Inflammatory macrophage (primary cell): Measurements from ENCODE around the gene SCYL2.
"Not testable (repeated sequence)": the region's sequence is repeated elsewhere in the genome, so short reads cannot be mapped to it uniquely, and the experiment has no call there.

Source experiments
- DNase-seq, 2 donors: peaks; one replicate each; pipeline ENCODE4 v3.0.0-alpha.2; 2020 to 2022

Gene SCYL2

DNA sequence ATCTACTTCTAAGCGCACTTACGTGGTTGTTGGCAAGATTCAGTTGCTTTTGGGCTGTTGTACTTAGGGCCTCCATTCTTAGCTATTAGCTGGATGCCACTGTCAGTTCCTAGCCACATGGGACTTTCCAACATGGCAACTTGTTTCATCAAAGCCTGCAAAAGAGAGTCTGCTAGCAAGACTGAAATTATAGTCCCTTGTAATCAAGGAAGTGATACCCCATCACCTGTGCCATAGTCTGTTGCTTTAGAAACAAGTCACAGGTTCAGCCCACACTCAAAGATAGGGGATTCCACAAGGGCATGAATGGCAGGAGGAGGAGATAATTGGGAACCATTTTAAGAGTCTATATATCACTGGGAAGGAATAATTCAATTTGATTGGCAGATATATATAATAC is 62.8 kb downstream of the SCYL2 start:
- DNase-seq = no peak

DNA sequence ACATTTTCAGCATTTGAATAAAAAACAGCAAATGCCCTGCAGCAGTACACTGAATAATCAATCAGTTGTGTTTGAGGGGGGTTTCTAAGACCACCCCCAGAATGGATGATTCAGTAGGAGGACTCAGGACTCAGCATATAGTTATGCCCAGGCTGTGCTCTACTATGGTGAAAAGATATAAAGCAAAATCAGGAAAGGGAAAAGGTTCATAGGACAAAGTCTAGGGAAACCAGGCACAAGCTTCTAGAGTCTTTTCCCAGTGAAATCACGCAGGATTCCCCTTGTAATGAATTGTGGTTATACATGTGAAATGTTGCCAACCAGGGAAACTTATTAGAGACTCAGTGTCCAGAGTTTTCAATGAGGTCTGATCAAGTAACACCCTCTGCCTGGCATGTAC is 64.9 kb downstream of the SCYL2 start:
- DNase-seq = no peak

DNA sequence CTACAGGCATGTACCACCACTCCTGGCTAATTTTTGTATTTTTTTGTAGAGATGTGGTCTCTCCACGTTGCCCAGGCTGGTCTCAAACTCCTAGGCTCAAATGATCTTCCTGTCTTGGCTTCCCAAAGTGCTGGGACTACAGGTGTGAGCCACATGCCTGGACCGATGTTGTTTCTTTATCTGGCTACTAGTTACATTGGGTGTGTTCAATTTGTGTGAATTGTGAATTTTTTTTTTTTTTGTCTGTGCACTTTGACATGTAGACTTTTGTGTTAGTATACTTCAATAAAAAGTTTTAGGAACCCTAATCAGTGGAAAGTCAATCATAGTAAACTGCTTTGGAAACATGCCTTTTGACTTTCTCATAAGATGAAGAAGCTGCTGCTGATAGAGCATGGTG is 65.9 kb downstream of the SCYL2 start:
- no peak for DNase-seq

DNA sequence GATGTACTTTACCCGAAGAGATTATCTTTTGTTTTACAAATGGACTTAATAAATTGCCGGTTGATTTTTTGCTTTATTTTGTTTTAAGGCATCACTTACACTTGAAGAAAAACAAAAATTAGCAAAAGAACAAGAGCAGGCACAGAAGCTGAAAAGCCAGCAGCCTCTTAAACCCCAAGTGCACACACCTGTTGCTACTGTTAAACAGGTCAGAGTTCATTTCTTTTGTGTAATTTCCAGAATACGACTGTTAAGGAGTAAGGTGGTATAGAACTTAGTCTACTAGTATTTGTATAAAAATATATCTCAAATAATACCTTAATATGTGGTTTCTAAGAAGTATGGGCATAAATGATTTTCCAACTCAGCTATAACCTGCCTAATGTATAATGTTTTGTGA is 70.3 kb downstream of the SCYL2 start:
- no peak for DNase-seq

DNA sequence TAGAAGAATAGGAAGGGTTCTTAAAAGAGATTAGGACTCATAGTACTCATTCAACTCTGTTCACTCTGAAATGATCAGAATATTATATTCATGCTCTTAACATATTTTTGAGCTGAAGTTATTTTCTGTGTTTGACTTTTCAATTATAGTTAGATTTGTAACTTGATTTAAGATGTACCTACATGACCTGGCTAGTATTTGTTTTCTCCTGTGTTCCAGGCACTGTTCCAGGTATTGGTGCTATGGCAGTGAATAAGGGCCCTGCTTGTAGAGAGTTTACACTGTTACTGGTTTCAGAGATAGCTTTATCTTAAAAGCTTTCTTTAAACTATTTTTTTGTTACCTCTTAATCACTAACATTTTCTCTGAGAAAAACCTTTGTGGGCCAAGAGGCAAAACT is 70.8 kb downstream of the SCYL2 start:
- no peak for DNase-seq

DNA sequence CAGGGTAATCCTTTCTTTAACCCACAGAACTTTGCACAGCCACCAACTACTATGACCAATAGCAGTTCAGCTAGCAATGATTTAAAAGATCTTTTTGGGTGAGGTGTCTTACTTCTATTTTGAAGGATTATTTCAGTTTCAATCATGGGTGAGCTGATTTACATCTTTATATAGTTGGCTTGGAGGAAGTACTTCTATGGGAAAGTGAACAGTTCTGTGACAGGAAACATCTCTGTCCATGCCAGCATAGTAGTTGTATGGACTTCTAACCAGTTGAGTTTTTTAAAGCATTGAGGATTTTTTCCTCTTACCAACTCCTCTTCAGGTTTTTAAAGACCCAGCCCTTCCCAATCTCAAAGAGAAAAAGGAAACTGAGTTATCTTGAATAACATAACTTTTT is 72.1 kb downstream of the SCYL2 start:
- DNase-seq = no peak

DNA sequence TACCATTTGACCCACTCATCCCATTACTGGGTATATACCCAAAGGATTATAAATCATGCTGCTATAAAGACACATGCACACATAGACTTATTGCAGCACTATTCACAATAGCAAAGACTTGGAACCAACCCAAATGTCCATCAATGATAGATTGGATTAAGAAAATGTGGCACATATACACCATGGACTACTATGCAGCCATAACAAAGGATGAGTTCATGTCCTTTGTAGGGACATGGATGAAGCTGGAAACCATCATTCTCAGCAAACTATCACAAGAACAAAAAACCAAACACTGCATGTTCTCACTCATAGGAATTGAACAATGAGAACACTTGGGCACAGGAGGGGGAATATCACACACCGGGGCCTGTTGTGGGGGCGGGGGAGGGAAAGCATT is 75.9 kb downstream of the SCYL2 start:
- DNase-seq = not testable (repeated sequence)

DNA sequence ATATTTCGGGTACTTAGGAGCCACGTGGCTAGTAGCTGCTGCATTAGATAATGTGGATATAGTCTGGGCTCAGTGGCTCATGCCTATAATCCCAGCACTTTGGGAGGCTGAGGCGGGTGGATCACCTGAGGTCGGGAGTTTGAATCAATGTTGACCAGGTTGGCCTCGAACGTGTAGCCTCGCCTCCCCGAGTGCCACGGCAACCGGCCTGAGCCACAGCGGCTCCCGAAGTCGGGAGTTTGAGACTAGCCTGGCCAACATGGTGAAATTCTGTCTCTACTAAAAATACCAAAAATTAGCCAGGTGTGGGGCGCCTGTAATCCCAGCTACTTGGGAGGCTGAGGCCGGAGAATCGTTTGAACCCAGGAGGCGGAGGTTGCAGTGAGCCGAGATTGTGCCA is 77.4 kb downstream of the SCYL2 start:
- not testable (repeated sequence) for DNase-seq

DNA sequence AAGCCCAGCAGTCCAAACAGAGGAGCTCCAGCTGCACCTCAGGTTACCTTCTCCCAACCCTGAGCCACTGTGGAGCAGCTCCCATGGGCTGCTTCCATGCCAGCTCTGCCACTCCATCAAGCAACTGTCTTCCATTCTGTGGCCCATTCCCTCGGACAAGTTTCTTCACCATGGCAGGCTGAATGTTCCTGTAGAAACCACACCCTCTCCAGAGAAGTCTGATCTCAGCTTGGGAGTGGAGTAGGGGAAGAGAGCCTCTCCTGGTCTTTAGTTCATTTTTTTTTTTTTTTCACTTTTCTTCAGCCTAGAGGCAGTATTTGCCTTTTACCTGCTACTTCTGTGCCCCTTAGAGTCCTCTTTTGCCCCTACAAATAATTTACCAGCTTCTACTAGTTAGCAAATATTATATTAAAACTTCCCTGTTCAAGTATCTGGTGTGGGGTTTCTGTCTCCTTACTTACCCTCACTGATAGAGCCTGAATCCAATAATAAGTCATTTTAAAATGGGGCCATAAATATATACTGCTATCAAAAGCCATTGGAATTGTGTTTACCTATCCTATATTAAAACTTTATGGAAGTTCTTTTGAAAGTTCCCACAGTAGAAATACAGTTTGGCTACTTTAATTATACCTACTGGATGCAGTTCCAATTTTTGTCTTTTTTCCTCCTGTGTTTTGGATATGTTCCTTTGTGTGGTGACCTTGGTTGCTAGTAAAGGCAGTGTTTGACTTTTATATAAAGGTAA is 78.2 kb downstream of the SCYL2 start:
- DNase-seq = no peak

DNA sequence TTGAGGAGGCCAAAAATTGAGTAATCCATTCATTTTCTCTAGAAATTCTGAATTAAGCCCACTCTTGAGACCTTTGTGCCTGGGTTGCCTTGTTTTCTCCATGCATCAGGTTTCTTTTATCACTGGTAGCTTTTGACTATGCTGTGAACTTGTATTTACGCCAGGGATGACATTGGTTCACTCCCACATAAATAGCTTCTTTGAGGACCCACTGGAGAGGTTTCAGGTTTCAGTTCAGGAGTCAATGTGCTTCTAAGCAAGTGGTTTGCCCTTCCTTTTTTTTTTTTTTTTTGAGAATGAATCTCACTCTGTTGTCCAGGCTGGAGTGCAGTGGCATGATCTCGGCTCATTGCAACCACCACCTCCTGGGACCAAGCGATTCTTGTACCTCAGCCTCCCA is 79.7 kb downstream of the SCYL2 start:
- no peak for DNase-seq

DNA sequence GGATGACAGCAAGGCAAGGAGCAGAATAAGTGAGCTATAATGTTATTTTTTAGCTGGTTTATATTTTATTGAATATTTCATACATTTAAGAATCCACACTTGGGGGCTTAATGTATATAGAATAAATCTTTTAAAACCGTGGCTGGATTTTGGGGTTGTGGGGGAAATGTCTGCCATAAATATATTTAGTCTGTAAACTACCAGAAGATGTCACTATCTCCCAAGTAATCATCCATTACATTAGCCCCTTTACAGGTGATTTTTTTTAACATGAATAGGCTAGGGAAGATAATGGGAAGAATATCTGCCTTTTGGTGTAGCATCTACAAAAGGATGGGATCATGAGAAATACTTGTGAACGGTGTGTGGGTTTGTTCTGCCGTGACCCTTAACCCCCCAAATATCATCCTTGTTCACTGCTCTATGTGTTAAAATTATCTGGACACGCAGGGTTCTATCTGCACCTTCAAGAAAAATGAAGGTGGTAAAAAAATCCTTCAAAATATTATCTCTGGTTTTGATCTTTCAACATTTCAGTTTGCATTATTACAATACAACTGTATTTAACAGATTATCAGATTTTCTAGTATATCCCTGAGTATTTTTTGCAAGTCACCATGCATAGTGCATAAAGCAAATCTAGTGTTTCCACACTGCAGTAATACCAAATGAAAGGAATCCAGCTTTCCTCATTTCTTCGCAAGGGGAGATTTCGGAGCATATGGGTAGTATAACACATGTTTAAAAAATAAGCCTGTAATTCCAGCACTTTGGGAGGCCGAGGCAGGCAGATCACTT is 81.9 kb downstream of the SCYL2 start:
- DNase-seq = no peak

DNA sequence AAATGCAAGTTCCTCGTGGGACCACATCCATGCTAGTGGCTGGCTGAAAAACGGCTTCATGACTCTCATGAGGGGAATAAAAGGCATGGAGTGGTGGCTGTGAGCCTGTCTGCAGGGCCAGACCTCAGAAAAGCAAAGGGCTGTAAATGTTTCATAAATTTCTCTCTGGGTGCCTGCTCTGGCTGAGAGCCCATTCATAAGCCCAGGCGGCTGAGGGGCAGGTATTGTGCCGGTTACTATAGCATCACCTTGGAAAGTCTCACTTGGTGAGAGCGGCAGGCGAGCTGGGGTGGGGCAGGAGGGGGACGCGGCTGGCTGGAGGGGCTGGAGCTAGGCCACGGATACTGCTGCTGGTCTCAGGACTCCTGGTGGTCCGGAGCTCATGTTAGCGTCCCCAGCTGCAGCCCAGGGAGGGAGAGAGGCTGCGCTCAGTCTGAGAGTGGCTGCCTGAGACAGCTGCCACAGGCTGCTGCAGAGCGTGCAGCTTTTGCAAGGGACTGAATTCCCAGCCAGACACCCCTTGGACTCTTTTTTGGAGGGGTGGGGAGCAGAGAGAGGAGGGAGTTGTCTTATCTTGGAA is 89.8 kb downstream of the SCYL2 start, which contains the start of gene SLC17A8:
SLC17A8 (plus strand) TSS at position 431 of the 580 bp plus-strand sequence. CDS start 318 bp downstream, outside the sequence.
- no peak for DNase-seq

DNA sequence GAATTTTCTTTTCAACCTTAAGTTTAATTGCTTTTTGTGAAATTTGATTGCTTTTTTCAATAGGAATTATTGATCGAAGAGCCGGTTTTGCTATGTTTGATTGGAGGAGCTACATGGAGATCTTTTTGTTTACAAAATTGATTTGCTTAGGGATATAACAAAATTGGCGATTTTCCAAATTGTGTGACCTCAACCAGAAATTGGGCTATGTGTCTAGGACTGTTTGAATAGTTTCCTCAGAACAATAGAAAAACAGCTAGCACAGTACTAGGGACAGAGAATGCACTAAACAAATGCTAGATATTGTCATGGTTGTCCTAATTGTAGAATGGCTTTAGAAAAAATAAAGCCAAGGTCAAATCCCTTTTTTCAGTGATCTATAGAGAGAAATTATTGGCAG is 92.3 kb downstream of the SCYL2 start:
- DNase-seq = no peak

DNA sequence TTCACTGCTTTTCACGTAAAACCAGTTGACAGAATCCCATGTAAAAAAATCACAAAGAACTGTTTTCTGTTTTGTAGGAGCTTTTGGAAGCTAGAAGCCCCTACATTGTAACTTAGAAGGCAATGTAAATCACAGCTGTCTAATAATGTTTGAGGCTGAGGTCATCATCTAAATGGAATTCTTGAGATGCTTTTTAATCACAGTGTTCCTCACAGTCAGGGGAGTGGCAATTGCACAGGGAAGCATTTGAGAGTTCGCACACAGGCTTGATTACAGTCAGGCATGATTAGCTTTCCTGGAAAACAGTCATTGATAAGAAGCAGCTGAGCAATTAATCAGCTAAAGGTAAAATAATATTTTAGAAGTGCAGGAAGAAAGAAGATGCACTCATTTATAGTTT is 92.8 kb downstream of the SCYL2 start:
- no peak for DNase-seq

DNA sequence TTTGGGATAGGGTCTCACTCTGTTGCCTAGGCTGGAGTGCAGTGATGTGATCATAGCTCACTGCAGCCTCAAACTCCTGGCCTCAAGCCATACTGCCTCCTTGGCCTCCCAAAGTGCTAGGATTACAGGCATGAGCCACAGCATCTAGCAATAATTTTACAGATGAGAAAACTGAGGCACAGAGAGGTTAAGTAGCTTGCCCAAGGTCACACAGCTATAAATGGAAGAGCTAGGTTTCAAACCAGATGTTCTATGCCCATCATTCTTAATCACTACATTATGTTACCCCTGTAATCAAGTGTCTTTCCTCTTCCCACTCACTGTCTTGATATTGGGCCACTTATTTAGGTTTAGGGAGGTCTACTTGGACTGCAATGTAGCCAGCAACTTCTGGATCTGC is 93.5 kb downstream of the SCYL2 start:
- no peak for DNase-seq

DNA sequence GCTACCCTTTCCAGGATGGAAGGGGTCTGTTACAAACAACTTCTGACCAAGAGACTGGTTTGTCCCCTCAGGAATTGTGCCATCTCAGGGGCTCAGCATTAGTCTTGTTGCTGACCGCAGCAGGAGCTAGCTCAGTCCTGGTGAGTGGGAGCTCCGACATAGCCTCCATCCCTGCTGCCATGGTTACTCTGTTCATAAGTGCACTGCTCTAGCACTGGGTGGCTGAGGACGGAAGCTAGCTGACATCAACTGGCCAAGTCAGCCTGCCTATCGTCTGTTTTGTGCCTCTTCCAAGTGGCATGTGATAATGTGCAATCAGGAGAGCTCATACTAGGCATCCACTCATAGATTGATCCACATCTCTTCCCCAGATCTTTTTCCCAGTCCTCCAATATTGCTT is 97.3 kb downstream of the SCYL2 start:
- no peak for DNase-seq

DNA sequence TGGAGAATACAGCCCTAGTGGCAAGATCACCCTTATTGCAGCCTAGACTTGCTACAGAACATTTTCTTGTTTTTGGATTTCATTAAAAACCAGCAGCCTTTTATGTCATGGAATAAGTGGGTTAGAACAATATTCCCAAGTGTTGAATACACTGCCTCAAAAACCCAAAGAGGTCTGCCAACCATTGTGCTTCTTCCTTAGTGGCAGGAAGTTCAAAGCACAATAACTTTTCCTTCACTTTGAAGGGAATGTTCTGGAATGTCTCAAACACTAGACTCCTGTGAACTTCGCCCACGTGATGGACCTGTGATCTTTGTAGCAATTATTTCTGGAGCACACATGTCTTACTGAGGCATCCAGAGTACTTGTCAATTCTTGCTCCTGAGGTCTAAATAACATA is 98.4 kb downstream of the SCYL2 start:
- DNase-seq = no peak

DNA sequence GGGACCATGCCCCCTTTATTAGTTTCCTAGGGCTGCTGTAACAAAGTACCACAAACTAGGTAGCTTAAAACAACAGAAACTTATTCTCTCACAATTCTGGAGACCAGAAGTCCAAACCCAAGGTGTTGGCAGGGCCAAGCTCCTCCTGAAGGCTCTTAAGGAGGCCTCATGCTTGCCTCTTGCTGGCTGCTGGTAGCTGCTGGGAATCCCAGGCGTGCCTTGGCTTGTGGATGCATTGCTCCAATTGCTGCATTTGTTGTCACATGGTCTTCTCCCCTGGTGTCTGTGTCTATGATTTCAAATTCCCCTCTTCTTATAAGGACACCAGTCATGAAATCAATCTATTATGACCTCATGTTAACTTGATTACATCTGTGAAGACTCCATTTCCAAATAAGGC is 101.1 kb downstream of the SCYL2 start:
- no peak for DNase-seq

DNA sequence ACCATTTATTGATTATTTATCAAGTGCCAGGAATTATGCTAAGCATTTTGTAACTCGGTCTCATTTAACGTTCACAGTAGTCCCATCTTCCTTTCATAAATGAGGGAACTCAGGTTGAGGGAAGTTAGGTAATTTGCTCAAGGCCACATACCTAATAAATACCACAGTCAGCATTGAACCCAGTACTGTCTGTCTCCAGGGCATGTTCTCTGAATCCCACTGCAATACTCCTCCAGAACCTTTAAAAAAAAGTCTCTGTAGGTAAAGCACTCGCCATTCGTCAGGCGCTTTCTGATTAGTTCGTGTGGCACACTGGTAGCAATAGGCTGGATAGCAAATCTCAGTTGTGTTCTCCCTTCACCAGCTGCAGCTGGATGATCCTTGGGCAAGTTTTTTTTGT is 104.2 kb downstream of the SCYL2 start:
- DNase-seq = no peak

DNA sequence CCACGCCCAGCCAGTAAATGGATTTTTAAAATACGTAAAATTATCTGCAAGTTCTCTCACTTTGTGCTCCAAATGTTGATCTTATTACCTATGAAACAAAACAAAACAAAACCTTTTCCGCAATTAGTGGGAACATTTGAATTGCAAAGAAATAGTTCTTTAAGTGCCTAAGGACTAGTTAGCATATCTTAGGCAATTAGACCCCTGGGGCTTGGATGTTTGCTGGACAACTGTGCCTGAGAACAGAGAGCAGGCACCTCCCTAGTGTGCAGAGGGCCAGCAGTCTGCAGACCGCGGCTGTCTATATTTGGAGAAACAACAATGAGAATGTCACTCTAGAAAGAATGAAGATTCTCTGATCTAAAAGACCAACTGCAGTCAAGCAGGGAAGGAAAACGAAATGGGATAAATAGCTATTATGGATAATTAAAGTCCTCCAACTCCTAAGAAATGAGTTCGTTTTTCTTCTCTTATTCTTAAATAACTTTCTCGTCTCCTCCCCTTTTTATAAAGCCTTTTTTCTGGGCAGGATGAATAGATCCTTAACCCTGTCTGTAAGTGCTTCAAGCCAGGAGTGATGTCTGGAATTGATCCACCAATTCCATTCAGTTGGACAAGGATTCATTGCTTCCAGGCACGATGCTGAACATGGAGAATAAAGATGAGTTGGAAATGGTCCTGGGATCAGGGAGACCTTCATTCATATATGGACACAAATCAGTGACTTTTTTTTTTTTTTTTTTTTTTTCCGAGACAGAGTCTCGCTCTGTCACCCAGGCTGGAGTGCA is 106.1 kb downstream of the SCYL2 start:
- no peak for DNase-seq

DNA sequence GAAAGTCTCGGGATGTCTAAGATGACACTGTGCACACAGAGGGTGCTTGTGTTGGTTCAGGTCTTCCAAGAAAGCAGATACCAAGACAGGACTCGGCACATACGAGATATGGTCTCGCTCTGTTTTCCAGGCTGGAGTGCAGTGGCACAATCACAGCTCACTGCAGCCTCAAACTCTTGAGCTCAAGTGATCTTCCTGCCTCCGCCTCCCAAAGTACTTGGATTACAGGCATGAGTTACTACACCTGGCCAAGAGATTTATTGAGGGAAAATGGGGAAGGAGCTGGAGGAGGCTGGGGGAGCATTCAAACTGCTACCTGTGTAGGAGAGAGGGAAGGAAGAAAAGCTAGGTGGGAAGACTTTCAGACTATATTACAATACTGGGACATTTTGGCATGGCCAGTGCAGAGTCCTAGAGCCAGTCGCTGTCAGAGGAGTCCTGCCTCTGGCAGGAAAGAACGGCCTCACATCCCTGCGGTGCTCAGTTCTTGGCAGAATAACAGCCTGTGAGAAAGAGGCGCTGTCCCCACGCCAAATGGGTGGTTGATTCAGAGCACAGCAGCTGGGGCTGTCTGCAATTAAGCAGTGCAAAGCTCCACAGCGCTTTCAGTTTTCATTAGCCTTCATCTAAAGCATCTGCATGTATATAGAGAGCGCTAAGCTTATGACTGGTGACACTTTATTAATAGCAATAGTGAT is 108.2 kb downstream of the SCYL2 start:
- DNase-seq = no peak

DNA sequence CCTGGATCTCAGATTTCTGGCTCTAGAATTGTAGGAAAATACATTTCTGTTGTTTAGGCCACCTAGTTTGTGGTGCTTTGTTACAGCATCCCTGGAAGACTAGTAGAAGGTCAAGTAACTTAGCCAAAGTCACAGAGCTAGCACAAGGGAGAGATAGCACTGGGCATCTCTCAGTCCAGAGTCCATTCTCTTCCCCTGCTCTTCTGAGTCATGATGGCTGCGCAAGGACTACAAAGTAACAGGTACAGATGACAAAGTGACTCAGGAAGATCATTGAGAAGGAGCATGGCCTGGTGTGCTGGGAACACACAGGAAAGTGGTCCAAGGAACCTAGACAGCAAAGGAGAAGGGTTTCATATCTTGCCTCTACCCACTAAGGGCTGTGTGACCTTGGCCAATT is 109.2 kb downstream of the SCYL2 start:
- no peak for DNase-seq
